HUDEP-2 (cell line): ENCODE measurements around the gene LIN28B.
"Not testable (repeated sequence)": the region's sequence is repeated elsewhere in the genome, so short reads cannot be mapped to it uniquely, and the experiment has no call there.

Source experiments
- DNase-seq, 76 experiments: peaks; one replicate each; lab custom pipeline; 2025; ENCODE audit not compliant: unreplicated experiment in 76 of 76; lab: John Stamatoyannopoulos, UW

The LIN28B gene

DNA sequence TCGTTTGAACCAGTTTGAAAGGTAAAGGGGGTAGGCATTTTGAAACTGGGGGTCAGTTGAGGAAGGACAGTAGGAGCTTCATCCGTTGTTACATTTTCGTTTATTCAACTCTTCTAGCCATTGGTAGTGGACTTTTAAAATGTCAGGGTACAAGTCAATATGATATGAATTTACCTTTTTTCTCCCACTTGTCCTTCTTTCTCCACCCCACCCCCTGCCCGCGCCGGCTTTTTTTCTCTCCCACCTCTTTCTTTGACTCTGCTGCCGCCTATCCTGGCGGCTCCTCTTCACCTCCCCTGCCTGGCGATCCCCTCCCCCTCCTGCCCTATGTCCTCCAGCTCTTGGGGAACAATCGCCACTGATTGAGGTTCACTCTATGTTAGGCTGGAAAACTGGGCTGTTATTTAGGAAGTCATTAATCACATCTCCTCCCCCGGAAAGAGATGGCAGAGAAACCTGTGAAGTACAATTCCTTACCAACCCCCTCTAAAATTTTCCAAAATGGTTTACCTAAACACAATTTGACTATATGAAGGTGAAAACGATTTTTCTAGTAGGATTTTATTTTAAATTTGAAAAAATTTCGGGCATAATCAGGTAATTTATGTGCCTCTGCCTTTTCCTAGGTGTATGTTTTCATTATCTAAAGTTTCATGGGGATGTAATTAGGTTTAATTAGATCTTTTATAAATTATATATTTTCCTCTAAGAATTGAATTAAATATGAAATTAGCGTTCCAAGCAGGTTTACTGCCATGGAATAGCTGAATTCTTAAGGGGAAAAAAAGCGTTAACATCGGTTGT lies 778 bp upstream of the LIN28B start:
- peak in 10 of 76 experiments; percentile 29 to 80 (median 55) for DNase-seq

DNA sequence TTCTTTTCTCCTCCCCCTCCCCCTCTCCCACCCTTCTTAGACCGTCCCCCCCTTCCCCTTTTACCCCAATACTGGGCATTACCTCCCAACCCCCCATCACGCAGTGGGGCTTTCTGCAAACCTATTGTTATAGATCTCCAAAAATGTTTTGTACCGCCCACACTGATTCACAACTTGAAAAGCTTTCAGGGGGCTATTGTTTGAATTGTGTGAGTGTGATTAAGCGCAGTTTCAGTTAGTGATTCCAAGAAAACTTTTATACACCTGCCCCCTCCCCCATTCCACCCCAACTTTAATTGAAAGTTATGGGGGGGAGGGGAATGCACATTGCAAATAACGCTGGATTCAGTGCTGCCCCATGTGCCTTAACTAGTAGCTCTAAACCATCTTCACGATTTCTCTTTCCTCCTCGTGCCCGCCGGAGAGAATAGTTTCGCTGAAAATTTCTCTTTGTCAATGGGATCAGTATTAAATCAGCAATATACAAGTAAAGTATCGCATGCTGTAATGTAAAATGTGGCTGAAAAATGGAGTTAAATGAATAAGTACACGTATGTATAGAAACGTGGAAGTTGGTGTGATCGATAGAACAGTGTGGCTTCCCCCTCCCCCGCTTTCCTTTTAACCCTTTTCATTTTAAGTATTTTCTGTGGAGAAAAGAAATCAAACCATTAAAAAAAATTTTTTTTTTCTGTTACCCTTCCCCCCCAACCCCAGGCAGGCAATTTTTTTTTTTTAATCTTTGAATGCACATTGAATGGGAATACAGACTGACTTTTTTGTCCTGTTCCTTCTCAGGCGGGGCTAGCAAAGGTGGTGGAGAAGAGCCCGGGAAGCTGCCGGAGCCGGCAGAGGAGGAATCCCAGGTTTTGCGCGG lies 632 bp downstream of the LIN28B start:
- DNase-seq: peak in 8 of 76 experiments; percentile 33 to 81 (median 66)

DNA sequence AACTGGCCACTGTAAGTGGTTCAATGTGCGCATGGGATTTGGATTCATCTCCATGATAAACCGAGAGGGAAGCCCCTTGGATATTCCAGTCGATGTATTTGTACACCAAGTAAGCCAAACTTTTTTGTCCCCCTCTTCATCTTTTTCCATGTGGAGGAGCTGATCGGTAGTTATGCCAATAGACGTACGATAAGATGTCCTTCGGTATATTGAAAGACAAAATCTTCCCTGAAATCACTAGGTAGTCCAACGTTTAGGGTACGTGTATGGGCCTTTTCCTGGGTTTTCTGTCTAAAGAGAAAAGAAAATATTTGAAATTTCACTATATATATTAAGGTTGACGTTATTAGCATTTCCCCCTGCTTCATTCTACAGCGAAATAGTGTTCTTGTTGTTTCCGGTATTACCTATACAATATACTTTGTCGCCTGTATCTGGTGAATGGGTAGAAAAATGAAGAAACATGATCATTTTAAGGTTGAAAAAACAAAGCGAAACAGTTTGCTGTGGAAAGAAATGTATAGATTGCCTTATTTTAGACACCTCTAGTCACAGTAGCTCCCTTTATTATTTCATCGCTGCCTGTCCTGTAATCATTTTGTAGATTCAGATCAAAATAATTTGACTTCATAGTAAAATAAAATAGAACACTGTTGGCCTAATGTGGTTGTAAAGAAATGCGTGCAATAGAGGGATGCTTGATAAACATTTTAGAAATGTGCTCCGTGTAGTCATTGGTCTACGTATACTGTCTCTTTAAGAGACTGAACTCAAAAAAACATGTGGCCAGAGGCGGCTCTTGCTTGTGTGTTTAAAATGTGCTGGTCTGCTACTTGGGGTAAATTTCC lies 1.5 kb downstream of the LIN28B start:
- DNase-seq: peak in 7 of 76 experiments; percentile 38 to 74 (median 63)

DNA sequence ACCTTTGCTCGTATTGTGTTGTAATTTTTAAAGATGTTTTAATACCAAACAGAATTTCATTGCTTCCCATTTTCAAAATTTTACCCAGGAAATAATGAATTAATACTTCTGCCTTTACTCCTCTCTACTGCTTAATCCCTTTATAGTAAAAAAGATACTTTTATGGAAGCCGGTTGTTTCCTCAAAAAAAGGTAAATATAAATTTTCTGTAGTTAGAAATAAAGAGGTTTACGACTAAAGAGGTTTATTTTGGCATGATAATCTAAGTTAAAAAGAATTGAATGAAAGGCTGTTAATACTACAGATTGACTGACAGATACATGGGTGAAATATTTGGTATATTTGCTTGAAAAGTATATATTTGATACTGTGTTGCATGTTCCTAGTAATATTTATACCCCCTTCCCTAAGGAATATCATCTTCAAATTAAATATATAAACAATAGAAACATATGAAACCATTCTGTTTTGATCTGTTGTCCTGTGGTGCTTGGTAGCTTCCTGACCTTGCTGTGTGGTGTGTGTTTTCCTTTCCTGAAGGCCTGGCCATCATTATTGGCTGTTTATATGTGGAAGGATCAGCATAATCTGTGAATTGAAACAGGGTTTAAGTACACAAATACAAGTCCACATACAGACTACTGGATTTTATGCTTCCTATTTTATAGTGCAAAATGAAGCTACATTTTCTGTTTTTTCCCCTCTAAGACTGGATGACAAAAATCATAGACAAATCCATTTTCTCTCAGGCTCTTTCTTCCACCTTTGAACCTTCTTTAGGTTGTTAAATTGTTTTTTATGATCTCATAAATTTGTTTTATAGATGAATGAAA lies 2.3 kb downstream of the LIN28B start:
- DNase-seq: peak in 3 of 76 experiments; percentile 11 to 29 (median 20)

DNA sequence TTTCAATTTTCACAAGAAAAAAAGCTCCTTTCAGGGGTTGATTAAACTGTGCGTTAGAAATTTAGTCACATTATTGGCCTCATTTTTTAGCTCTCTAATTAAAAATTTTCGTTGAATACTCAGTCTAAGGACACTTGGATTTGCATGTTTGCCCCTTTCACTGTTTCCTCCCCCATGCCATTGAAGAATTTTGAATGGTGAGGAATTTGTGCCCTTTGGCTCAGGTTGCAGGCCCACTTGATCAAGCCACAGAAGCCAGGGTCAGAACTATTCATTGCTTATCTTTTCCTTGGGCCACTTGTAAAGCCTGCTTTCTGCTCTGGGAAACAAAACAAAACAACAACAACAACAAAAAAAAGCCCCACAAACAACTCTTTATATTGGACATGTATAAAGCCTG lies 12.2 kb downstream of the LIN28B start:
- DNase-seq: no peak

DNA sequence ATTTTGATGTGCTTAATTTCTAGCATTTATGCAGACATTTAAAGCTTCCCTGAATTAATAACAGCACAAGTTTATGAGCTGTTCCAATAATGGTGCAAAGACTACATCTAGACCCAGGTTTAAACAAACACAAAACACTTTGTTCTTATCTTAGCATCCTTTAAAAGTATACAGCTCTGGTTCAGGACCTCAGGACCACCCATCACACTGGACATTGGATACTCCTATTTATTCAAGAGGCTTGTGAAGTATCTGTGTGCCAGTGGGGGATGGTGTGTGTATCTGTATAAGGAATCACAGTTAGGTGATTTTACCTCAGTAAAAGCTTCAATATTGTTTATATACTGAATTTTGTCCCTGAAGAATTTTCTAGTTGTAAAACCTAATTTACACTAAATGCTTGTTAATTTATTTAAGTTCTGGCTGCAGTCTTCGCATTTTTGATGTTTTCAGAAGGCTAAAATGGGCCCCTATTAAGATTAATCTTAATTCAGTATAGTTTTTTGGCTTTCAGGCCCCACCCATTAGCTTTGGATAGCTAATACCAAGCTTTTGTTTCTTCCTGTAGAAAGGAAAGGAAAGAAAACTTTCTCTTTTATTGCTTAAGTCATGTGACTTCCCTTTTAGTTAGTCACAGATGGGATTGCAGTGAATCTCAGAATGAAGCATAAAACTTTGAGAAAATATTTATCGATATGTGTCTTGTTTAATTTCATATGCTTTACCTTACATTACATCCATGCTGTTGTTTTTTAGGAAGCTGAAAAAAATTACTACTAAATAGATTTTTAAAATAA lies 13.1 kb downstream of the LIN28B start:
- DNase-seq: no peak

DNA sequence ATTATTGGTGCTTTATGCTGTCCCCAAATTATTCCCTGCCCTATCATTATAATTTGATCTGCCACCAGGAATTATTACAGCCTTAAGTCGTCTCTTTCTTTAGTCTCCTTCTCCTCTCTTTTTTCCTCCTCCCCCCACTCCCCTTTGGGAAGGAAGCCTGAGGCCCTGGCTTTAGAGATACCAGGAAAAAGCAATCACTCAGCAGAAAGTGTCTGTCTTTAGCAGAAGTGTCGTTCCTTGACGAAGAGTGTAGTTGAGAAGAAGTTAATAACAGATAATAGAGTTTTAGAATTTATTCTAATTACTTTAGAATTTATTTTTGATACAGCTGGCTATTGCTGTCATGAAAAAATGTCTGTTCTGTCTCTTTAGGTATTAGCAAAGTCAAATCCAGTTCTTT lies 16.5 kb downstream of the LIN28B start:
- DNase-seq: no peak

DNA sequence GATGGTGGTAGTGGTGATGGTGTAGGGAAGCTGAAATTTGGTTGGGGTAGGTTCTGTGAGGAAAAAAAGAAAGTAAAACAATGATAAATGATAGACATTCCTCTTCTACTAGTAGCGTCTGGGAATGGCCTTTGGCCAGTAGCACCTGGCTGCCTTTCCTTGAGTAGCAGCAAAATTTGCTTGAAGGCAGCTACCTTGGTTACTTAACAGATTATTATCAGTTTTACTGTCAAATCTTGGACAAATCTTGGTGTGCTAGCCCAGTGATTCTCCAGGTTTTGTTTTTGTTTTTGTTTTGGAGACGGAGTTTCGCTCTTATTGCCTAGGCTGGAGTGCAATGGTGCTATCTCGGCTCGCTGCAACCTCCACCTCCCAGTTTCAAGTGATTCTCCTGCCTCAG lies 26.4 kb downstream of the LIN28B start:
- no peak for DNase-seq

DNA sequence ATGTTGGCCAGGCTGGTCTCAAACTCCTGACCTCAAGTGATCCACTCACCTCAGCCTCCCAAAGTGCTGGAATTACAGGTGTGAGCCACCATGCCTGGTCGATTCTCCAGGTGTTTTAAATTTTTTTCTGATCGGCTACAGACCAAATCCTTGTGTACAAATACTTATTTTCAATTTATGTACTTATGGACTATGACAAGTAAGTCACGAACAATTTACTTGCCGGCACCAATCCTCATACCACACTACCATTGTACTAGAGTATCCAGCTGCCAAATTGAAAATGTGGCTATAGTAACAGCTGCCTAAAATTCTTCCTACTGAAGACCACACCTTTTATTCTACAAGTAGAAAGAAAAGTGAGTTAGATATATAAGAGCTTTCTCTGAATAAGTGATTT lies 26.9 kb downstream of the LIN28B start:
- DNase-seq: no peak

DNA sequence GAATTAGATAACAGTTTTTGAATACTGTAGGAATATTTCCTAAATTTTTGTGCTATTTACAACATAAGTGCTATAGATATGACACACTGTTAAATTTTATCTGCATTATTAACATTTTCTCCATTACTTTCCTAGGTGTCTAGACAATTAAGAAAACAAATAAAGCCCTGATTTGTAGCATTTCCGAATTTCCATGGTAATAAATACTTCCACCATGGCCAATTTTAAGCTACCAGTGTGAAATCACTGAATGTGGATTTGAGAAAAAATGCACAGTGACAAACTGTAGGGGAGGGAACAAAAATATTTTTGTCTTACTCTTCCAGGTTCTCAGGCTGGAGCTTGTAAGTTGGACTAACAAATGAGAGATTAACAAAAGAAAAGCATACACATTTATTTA lies 27.9 kb downstream of the LIN28B start:
- DNase-seq: no peak

DNA sequence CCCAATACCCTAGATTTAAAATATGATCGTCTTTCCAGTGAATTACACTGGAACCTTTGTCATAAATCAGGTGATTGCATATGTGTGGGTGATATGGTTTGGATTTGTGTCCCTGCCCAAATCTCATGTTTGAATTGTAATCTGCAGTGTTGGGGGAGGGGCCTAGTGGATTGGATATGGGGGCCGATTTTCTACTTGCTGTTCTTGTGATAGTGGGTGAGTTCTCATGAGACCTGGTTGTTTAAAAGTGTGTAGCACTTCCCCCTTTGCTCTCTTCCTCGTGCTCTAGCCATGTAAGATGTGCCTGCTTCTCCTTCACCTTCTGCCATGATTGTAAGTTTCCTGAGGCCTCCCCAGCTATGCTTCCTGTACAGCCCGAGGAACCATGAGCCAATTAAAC lies 29.0 kb downstream of the LIN28B start:
- DNase-seq: not testable (repeated sequence)

DNA sequence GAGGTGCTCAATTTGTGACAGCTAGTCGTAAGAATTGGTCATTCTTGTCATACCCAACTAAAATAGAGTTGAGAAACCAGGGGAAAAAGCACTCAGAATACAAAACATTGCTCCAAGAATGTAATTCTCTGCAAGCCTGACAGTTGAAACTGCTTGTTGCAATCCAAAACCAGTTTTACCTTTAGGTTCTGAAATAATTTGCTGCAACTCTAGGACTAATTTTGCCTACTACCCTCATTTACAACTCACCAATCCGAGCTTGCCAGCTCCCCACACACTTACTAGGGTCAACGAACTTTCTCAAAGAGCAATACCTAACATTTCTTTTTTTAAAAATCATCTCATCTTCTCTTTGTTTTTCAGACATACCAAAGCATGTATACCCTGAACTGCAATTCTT lies 29.7 kb downstream of the LIN28B start:
- DNase-seq: no peak

DNA sequence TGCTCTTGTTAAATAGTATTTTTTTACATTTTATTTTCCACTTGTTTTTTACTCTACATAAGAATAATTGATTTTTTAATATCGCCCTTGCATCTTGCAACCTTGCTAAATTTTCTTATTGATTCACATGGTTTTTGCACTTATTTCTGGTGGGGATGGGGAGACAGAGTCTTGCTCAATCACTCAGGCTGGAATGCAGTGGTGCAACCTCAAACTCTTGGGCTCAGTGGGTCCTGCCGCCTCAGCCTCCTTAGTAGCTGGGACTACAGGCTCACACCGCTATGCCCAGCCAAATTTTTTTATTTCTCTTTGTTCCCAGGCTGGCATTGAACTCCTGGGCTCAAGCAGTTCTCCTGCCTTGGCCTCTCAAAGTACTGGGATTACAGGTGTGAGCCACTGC lies 30.3 kb downstream of the LIN28B start:
- DNase-seq: no peak

DNA sequence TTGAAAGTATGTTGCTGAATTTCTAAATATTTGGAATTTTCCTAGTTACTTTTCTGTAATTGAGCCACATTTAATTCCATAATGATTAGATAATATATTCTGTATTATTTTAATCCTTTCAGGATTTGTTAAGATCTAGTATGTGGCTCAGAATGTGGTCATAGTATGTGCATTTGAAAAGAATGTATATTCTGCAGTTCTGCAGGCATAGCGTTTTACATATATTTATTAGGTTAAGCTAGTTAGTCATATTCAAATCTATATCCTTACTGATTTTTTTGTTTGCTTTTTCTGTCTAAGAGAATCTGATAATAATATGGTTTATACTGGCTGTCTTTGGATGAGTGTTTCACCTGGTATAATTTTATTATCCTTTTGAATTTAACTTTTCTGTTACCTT lies 33.2 kb downstream of the LIN28B start:
- DNase-seq: no peak

DNA sequence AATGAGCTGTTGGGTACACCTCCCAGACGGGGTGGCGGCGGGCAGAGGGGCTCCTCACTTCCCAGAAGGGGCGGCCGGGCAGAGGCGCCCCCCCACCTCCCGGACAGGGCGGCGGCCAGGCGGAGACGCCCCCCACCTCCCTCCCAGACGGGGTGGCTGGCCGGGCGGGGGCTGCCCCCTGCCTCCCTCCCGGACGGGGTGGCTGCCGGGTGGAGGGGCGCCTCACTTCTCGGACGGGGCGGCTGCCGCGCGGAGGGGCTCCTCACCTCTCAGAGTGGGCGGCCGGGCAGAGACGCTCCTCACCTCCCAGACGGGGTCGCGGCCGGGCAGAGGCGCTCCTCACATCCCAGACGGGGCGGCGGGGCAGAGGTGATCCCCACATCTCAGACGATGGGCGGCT lies 34.2 kb downstream of the LIN28B start:
- DNase-seq: not testable (repeated sequence)

DNA sequence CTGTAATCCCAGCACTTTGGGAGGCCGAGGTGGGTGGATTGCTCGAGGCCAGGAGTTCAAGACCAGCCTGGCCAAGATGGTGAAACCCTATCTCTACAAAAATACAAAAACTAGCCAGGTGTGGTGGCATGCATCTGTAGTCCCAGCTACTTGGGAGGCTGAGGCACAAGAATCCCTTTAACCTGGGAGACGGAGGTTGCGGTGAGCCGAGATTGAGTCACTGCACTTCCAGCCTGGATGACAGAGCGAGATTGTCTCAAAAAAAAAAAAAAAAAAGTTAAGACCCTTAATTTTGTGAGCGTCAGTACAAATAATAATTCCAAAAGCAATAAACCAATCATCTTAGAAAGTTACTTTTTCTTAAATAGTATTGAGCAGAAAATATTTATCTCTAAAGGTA lies 36.7 kb downstream of the LIN28B start:
- DNase-seq: not testable (repeated sequence)

DNA sequence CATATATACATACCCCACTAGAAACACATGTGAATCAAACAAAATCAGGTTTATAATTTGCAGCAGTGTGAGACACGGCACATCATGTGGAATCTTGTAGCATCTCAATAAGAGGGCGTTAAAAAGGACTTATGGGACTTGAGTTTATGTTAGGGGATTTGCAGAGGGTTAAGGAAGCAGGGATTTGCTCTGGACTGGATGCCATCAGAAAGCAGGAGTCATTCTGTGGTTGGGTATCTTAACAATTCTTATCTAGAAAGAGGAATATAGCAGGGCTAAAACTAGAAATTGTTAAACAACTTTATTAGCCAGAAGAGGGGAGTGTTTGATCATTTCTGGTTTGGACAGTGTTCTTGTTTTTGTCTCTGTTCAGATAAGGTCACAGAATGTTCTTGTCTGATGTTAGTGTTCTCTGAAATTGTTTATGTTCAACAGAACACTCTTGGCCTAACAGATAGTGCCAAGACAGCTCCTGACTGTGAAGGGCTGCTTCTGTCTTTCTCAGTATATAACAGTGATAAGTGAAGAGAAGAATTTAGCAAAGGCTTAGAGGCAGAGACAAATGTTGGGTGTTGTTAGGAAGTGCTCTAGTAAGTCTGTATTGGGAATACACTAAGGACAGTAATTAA lies 39.2 kb downstream of the LIN28B start:
- DNase-seq: peak in 21 of 76 experiments; percentile 5 to 76 (median 36)

DNA sequence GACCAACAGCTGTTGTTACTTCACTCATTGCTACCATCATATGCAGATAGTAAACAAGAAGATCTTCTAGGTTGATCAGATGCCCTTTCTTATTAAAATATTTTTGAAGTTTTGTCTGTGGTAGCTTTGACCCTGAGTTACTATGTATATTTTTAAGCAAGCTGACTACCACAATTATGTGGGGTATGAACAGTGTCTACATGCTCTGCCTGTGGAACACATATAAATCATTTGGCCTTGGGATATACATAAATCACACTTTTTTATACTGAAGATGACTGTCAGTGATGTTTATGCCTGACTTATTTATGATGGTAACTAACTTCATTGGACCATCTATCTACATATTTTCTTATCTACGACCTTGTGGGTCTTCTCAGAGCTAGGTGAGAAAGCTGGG lies 44.2 kb downstream of the LIN28B start:
- DNase-seq: no peak

DNA sequence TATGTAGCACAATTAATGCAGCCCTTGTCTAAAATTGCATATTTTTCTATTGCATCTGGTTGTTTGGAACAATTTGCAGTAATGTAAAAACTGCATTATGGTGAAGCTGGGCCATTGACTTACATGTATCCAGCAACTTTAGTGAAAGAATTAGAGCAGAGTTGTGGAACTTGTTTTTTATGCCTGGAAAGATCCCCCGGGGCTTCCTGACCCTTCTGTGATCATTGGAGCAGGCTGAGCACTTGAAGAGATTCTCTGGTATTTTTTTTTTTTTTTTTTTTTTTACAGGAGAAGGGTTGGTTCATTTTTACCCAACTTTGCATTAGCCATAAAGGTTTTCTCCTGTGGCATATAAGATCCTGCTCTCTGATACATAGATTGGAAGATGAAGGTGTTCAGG lies 45.0 kb downstream of the LIN28B start:
- no peak for DNase-seq
